ENCODE results near the gene BCL7B.

DNA sequence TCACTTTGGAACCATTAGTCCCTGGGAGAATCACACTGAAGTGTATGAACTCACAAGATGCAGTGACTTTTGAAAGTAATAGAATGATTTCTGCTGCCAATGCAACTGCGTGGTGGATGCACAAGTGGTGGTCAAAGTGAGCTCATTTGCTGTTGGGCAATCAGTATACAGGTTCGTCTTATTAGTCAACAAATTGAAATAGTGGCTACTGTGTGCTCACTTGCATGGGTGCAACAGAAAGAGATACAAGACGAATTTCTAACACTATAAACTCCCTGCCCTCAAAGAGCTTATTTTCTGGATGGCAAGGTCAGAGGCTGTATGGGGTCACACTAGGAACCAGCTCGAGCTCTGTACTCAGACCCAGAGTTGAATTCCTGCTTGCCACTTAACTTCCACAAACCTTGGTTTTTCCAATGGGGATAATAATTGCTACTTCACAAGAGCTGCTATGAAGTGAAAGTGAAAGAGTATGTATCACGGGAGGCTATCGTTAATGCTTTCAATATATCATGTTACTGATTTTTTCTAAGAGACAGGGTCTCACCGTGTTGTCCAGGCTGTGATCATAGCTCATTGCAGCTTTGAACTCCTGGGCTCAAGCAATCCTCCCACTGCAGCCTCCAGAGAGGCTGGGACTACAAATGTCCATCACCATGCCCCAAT is 8.3 kb upstream of the BCL7B start:
- TF ChIP-seq POLR2A (IDR thresholded peaks at IDR 0.05): no peak
- TF ChIP-seq, protein P1, sequence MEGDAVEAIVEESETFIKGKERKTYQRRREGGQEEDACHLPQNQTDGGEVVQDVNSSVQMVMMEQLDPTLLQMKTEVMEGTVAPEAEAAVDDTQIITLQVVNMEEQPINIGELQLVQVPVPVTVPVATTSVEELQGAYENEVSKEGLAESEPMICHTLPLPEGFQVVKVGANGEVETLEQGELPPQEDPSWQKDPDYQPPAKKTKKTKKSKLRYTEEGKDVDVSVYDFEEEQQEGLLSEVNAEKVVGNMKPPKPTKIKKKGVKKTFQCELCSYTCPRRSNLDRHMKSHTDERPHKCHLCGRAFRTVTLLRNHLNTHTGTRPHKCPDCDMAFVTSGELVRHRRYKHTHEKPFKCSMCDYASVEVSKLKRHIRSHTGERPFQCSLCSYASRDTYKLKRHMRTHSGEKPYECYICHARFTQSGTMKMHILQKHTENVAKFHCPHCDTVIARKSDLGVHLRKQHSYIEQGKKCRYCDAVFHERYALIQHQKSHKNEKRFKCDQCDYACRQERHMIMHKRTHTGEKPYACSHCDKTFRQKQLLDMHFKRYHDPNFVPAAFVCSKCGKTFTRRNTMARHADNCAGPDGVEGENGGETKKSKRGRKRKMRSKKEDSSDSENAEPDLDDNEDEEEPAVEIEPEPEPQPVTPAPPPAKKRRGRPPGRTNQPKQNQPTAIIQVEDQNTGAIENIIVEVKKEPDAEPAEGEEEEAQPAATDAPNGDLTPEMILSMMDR (IDR thresholded peaks at IDR 0.05): no peak

Data from uterus (tissue), 2 donors.